Suprapubic skin (tissue), 4 donors: ENCODE measurements around the gene PFAS. TPM values are rescaled to one million over a fixed set of nuclear protein-coding genes. Genes with fewer than 3 reads are reported as not detected.

Experiments used
- DNase-seq, 2 donors: peaks; one replicate each; pipeline ENCODE4 v3.0.0-alpha.2; 2019; ENCODE audit warnings: low spot score in 2 of 2
- H3K27ac ChIP-seq: fragments of 200-600 bp; sonication (generic); one replicate; pipeline ENCODE4 v1.5.1; 2019
- H3K27me3 ChIP-seq: fragments of 200-600 bp; sonication (generic); one replicate; pipeline ENCODE4 v1.5.1; 2019
- H3K36me3 ChIP-seq: fragments of 200-600 bp; sonication (generic); one replicate; pipeline ENCODE4 v1.5.1; 2019
- H3K4me1 ChIP-seq: fragments of 200-600 bp; sonication (generic); one replicate; pipeline ENCODE4 v1.5.1; 2019
- H3K4me3 ChIP-seq: fragments of 200-600 bp; sonication (generic); one replicate; pipeline ENCODE4 v1.5.1; 2019; ENCODE audit warnings: mild to moderate bottlenecking
- H3K9me3 ChIP-seq: fragments of 200-600 bp; sonication (generic); one replicate; pipeline ENCODE4 v1.5.1; 2019
- CTCF ChIP-seq, 2 donors: fragments of 200-600 bp in 1 of 2; fragments of 450-650 bp in 1 of 2; sonication (generic) in 1 of 2; IDR thresholded peaks; one replicate each; pipeline ENCODE4 v1.5.1; 2016 to 2019; ENCODE audit warnings: antibody characterized with exemption in 2 of 2, mild to moderate bottlenecking in 1 of 2, moderate library complexity in 1 of 2
- EP300 ChIP-seq: sonication (generic); formaldehyde crosslinking; IDR thresholded peaks from one replicate; pipeline ENCODE4 v1.6.1; 2017; ENCODE audit warnings: antibody characterized with exemption
- POLR2A ChIP-seq, 2 donors: fragments of 450-650 bp; IDR thresholded peaks; one replicate each; pipeline ENCODE4 v1.6.1; 2017; ENCODE audit warnings: antibody characterized with exemption in 2 of 2, mild to moderate bottlenecking in 2 of 2, moderate library complexity in 2 of 2
- POLR2AphosphoS5 ChIP-seq, 3 donors: sonication (generic); formaldehyde crosslinking; IDR thresholded peaks; one replicate each; pipeline ENCODE4 v1.6.1; 2017; ENCODE audit warnings: antibody characterized with exemption in 3 of 3
- WGBS: methylation state at CpG from one replicate; pipeline ENCODE4 v1.1.5; 2018; 5-methylcytosine and 5-hydroxymethylcytosine counted together
- total RNA-seq, 4 donors: library from RNA; depleted of rRNA; stranded (reverse); fragments of >200 nt; gene quantifications; one replicate each; pipeline ENCODE4 v1.1.0, GENCODE V29; 2016

The PFAS gene
- total RNA-seq, 4 donors from 2014 or later, result 13.0 to 35.1 (median 16.7) TPM

GRCh38 chr17:8264836-8265542 lies 15.9 kb downstream of the PFAS start:
- H3K9me3 ChIP-seq, result no peaks in the 10 kb centered on the region
- TF ChIP-seq POLR2AphosphoS5 (IDR thresholded peaks at IDR 0.05) (no peak), EP300 (no peak), CTCF (IDR thresholded peaks at IDR 0.05) (no peak), POLR2A (IDR thresholded peaks at IDR 0.05) (no peak)
- DNase-seq, result no peak
- H3K27me3 ChIP-seq, result no peaks in the 10 kb centered on the region
- H3K36me3 ChIP-seq, result peaks cover 90% of the 10 kb centered on the region
- no peak overlapping the region for H3K4me3 ChIP-seq
- H3K4me1 ChIP-seq, result no peaks in the 10 kb centered on the region
- WGBS, result 92% methylated on average over 15 of the region's 18 CpGs
- no peak overlapping the region for H3K27ac ChIP-seq

GRCh38 chr17:8266648-8267479 lies 17.8 kb downstream of the PFAS start:
- DNase-seq, result no peak
- H3K27me3 ChIP-seq, result no peaks in the 10 kb centered on the region
- WGBS, result 92% methylated on average over 28 of the region's 29 CpGs
- no peak overlapping the region for H3K27ac ChIP-seq
- no peaks in the 10 kb centered on the region for H3K9me3 ChIP-seq
- no peak overlapping the region for H3K4me3 ChIP-seq
- TF ChIP-seq POLR2AphosphoS5 (IDR thresholded peaks at IDR 0.05), result no peak
- no peak for TF ChIP-seq POLR2A (IDR thresholded peaks at IDR 0.05)
- no peak for TF ChIP-seq EP300
- no peak for TF ChIP-seq CTCF (IDR thresholded peaks at IDR 0.05)
- no peaks in the 10 kb centered on the region for H3K4me1 ChIP-seq
- H3K36me3 ChIP-seq, result peaks cover 79% of the 10 kb centered on the region

- WGBS, result 92% methylated on average over 7 of the region's 13 CpGs
- TF ChIP-seq EP300 (no peak), POLR2AphosphoS5 (IDR thresholded peaks at IDR 0.05) (no peak), POLR2A (IDR thresholded peaks at IDR 0.05) (no peak), CTCF (IDR thresholded peaks at IDR 0.05) (no peak)
- no peak overlapping the region for H3K4me3 ChIP-seq
- H3K27me3 ChIP-seq, result no peaks in the 10 kb centered on the region
- H3K36me3 ChIP-seq, result peaks cover 74% of the 10 kb centered on the region
- no peak for DNase-seq
- H3K27ac ChIP-seq, result no peak overlapping the region
- H3K9me3 ChIP-seq, result no peaks in the 10 kb centered on the region
- H3K4me1 ChIP-seq, result no peaks in the 10 kb centered on the region
Observed at GRCh38 chr17:8267480-8268147, 18.5 kb downstream of the PFAS start.

GRCh38 chr17:8268550-8269298 lies 19.6 kb downstream of the PFAS start:
- Histone ChIP-seq H3K4me1 (no peaks in the 10 kb centered on the region), H3K36me3 (peaks cover 63% of the 10 kb centered on the region), H3K4me3 (no peak overlapping the region), H3K9me3 (no peaks in the 10 kb centered on the region), H3K27ac (no peak overlapping the region), H3K27me3 (no peaks in the 10 kb centered on the region)
- WGBS, result 88% methylated on average over 20 of the region's 29 CpGs
- DNase-seq, result no peak
- no peak for TF ChIP-seq POLR2AphosphoS5 (IDR thresholded peaks at IDR 0.05)
- no peak for TF ChIP-seq CTCF (IDR thresholded peaks at IDR 0.05)
- no peak for TF ChIP-seq EP300
- no peak for TF ChIP-seq POLR2A (IDR thresholded peaks at IDR 0.05)
